Panc1 (cell line): ENCODE measurements around the gene TIE1.

Experiments used
- POLR2AphosphoS5 ChIP-seq: IDR thresholded peaks from 2 replicates; pipeline ENCODE4 v1.6.1; 2012; ENCODE audit warnings: mild to moderate bottlenecking, low read depth, low read length, moderate library complexity
- TCF7L2 ChIP-seq: IDR thresholded peaks from 2 replicates; pipeline ENCODE4 v1.6.1; 2011; ENCODE audit warnings: mild to moderate bottlenecking, low read depth, low read length, inconsistent platforms
- TF ChIP-seq, protein P1 (sequence below): fragments of 450-650 bp; IDR thresholded peaks from 2 replicates; pipeline ENCODE4 v1.5.1; 2017; ENCODE audit warnings: mild to moderate bottlenecking

DNA sequence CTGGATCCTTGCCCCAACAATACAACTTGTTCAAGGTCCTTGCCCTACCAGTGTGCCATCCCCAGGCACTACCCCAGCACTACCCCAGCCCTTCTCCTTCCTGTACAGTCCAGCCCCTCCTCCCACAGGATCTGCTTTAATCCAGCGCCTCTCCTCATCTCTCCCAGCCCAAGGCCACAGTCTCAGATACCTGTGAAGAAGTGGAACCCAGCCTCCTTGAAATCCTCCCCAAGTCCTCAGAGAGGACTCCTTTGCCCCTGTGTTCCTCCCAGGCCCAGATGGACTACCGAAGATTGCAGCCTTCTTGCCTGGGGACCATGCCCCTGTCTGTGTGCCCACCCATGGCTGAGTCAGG is 51.5 kb downstream of the TIE1 start:
- TF ChIP-seq, protein P1, sequence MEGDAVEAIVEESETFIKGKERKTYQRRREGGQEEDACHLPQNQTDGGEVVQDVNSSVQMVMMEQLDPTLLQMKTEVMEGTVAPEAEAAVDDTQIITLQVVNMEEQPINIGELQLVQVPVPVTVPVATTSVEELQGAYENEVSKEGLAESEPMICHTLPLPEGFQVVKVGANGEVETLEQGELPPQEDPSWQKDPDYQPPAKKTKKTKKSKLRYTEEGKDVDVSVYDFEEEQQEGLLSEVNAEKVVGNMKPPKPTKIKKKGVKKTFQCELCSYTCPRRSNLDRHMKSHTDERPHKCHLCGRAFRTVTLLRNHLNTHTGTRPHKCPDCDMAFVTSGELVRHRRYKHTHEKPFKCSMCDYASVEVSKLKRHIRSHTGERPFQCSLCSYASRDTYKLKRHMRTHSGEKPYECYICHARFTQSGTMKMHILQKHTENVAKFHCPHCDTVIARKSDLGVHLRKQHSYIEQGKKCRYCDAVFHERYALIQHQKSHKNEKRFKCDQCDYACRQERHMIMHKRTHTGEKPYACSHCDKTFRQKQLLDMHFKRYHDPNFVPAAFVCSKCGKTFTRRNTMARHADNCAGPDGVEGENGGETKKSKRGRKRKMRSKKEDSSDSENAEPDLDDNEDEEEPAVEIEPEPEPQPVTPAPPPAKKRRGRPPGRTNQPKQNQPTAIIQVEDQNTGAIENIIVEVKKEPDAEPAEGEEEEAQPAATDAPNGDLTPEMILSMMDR: no peak
- TF ChIP-seq TCF7L2: no peak
- no peak for TF ChIP-seq POLR2AphosphoS5
